ENCODE measurements around the gene TAOK1.
A peak's percentile ranks its signal among the peaks of the same experiment; 100 is the strongest.

The TAOK1 gene

DNA sequence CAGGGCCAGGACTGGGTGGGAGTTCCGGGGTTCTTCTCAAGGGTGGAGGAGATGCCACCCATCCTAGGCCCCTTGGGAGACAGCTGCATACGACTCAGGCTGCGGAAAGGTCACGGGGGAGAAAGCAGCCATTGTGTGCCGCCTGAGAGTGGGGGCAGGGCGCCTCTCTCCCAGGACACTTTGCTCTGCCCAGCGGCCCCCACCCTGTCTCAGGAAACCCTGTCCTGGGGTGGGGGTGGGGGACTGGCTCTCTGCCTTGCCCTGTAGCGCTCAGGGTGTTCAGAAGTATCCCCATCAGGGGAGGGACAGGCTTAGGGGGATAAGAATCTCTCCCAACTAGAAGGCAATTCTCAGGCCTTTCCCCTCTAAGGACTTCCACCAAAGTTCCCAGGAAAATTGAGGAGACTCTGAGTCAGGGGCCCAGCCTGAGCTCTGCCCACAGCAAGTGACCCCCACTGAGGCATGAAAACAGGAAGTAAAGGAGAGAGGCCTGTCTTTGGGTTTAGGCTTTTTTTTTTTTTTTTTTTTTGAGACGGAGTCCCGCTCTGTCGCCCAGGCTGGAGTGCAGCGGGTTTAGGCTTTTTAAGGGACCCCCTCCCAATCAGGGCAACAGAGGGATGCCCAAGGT lies 194.4 kb downstream of the TAOK1 start:
- DNase-seq (ENCODE audit: low read depth), result no peak

- no peak for DNase-seq (ENCODE audit: low read depth)
These were observed 195.1 kb downstream of the TAOK1 start for GRCh38 chr17:29585080-29585751.

DNA sequence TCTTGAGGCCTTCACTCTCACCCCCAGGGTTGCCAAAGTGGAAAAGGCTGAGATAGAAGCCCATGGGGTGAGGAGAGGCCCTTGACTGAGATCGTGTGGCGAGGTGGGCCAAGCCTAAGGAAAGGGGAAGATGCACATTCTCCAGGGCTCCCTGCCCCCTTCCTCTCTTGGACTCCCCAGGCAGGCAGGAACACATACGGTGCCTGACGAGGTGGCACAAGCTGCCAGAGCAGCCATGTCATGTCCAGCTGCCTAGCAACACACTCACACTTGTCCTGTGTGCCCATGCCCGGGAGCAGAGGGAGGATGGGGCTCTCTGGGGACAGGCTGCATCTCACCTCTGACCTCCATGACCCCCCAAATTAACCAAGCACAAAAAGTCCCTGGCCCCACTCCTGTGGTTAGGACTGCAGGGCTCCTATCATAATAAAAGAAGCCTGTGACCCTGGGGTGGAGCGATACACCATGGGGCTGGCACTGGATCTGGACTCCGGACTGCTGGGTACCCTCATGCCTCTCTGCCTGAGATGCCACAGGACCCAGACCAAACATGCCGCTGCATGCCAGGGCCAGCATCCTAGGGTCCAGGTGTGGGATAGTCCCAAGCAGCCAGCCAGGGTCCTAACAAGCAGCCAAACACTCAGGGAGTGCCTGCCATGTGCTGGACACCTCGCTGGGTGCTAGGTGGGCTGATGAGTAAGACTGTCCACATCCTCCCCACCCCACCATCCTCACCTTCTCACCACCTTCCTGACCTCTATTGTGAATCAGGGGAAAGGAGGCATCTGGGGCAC lies 196.7 kb downstream of the TAOK1 start:
- no peak for DNase-seq (ENCODE audit: low read depth)

DNA sequence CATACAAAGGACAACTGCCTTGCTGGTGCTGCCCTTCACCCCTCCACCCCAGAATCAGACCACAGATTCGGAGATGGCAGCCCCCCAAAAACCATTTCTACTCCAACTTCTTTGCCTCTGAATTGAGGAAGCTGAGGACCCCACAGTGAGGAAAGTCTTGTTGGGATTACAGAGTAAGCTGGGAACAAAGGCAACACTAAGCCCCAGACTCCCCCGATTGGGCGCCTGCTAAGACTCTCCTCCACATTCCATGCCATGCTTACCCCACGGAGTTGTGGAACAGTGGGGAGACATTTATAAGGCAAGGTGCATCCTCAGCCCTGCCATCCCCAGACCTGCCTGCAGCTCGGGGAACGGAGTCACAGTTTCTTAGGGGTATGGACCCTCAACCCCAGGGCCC lies 197.4 kb downstream of the TAOK1 start:
- DNase-seq (ENCODE audit: low read depth), result no peak

GRCh38 chr17:29588017-29588561 lies 197.9 kb downstream of the TAOK1 start:
- no peak for DNase-seq (ENCODE audit: low read depth)

DNA sequence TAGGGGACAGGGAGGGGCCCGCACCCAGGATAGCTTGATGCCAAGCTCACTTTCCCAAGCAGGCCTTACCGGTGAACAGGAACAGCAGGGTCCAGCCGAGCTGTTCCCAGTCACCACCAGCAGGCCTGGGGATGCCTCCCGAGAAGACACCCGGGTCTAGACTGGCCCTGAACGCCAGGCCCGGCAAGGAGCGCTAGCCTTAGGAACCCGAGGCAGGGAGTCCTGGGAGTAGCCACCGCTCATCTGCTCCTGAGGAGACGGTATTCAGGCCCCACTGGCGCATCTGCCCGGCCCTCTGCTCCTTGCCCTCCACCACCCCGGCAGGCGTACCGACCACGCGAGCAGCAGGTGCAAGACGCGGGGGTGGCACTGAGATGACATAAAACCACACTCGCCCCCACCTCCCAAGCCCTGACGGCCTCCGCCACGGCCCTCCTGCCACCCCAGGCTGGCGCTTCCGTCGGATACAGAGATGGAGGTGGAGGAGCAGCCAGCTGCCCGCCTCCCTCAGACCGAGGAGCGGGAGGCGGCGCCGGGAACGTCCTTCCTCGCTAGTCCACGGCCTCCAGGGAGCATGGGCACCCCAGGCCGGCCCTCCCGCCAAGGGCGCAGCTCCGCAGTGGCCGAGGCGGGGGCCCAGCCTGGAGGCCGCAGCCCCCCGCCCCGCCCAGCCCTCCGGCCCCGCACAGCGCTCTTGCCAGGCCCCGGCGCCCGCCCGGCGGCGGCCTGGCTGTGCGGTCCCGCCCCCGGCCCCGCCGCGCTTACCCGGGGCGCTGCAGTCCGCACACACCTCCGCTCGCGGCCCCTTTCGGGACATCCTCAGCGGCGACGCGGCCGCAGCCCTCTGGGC lies 198.6 kb downstream of the TAOK1 start:
- DNase-seq (ENCODE audit: low read depth), result no peak

DNA sequence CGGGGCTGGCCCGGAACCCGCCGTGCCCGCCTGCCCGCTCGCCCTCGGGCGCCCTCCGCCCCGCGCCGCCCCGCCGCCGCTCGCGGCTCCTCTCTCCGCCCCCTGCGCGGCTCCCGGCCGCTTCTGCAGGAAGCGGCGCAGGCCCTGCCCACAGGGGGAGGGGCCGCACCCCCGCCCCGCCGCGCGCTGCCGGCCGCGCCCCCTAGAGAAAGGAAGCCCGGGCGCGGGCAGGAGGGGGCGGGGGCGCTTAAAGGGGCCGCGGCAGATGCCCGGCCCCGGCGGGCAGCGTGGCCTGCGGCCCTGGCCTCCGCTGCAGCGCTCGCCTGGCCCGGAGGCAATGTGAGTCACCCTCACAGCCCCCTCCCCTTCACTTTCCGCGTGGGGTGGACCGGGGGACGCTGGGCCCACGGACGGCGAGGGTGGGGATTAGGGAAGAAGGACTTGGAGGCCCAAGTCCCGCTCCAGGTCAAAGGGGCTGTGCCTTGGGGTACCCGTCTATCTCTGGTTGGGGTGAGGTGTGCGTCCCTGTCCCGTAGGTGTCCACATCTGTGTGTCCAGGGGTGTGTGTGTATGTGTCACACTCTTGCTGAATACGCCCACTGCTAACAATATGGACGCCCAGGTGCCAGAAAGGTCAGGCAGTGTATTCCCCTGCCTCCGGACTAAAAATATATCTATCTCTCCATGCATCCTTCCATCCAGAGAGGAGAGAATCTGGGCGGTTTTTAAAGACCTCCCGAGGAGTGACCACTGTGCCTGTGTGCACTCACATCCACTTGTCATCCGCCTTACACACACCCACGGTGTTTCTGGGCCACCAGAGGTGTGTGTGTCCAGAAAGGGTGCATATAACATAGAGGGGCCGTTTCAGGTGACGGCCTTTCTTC lies 199.6 kb downstream of the TAOK1 start, which contains the start of gene GIT1:
TSS of gene GIT1 (minus strand) at position 125 of the 887 bp plus-strand sequence. CDS start 270 bp downstream, outside the sequence.
- DNase-seq (ENCODE audit: low read depth), result peak; percentile 83

DNA sequence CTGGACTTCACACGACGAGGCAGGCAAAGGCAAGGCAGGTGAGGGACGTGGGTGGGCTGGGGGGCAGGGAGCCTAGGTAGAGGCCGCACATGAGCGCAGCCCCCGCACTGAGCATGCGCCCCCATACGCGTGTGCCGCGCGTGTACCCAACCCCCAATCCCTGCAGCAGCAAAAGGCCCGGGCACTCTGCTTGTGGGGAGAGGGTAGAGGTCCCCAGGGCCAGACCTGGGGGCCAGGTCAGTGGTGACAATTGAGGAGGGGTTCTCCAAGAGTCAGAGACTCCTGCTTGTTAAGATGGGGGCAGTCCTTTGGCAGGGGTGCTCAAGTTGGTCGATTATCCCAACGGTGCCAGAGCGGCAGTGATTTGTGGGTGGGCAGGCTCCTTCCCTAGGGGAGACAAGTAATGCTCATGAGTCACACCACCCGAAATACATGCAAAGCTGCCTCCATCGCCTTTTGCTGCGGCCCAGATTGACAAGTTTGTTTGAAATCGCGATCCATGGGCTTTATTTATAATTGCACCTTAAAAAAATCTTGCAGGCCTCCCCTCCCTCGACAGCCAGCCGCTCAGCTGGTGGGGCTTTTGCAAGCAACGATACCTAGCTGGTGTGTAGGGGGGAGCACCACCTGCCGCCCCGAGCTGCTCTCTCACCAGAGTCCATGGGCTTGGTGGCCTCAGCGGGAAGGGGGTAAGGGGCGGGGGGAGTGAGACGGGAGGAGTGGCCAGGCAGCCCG lies 200.4 kb downstream of the TAOK1 start:
- peak; percentile 42 for DNase-seq (ENCODE audit: low read depth)

- no peak for DNase-seq (ENCODE audit: low read depth)
These were observed 201.1 kb downstream of the TAOK1 start for GRCh38 chr17:29591146-29591736.

DNA sequence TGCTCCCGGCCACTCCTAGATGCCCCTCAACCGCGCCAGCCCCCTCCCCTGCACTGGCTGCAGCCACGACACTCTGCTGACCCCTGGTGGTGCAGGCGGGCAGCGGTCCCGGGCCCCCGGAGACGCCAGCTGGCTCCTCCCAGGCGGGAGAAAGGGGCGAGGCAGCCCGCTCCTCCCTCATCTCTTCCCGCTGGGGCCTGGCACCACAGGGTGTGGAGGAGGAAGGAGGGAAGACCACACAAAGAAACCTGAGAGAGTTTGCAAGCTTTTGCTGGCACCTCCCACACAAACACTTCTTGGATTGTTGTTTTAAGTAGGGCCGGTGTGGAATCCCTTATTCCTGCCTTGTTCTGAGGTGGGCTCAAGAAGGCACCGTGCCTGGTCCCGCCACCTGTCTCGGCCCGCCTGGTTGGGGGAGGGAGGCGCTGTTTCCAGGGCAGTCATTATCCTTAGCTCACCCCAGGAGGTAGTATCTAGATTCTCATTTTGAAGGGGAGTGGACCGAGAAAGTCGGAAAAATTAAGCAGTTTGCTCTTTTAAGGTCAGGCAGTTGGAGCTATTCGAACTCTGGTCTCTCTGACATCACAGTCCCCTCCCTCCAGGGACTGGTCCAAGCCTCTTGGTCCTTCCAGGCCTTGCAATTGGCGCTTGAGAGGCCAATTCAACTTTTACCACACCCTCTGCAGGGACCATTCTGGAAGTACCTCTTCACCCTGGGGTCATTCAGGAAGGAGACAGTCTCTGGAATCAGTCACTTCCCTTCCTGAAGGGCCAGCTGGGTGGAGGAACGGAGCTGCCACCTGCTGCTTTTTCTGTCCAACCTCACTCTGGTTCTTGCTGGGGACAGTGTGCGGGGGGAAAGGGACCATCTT lies 201.8 kb downstream of the TAOK1 start:
- DNase-seq (ENCODE audit: low read depth), result peak; percentile 61

DNA sequence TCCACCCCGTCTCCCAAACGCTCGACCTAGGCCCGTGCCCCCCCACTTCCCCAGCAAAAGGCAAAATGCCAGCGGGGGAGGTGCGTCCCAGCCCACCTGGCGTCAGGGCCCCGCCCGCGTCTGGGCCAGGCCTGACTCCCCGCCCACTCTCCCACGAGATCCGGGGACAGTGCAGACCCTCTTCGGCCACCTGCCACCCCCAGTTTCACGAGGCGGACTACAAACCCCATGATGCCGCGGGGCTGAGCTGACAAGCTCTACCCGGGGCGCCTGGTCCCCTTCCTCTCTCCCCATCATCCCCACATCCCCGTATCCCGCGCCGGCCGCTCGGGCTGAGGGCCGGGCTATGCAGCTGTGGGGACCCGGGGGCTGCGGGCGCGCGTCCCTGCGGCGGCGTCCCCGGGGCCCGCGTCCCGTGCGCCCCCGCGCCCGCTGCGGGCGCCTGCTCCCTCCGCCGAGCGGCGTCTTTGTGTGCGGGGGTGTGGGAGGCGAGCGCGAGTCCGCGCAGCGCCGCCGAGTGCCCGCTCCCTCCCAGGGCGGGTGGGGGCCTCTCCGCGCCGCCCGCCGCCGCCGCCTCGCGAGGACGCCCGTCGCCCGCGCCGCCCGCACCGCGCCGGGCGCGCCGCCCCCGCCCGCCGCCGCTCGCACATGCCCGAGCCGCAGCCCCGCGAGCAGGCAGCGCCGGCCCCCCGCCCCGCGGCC lies 202.8 kb downstream of the TAOK1 start, which contains the start of gene ANKRD13B:
TSS of gene ANKRD13B (plus strand) at position 283 of the 702 bp plus-strand sequence. CDS start 490 bp downstream, outside the sequence.
- DNase-seq (ENCODE audit: low read depth), result no peak

- DNase-seq (ENCODE audit: low read depth), result no peak
These were observed 203.7 kb downstream of the TAOK1 start for GRCh38 chr17:29593591-29594518.

GRCh38 chr17:29594519-29595090 lies 204.4 kb downstream of the TAOK1 start:
- no peak for DNase-seq (ENCODE audit: low read depth)

GRCh38 chr17:29595107-29595942 lies 205.2 kb downstream of the TAOK1 start:
- DNase-seq (ENCODE audit: low read depth), result no peak
